DOHH2 (cell line): ENCODE measurements around the gene GLRA3.

Experiments
- H3F3A ChIP-seq: fragments of 200-600 bp; sonication (generic), shearing (Covaris generic); 2 replicates; pipeline ENCODE4 v1.6.0; 2016; ENCODE audit warnings: antibody characterized with exemption, mild to moderate bottlenecking; ENCODE audit not compliant: control insufficient read depth, insufficient read depth
- H3K27ac ChIP-seq: fragments of 200-600 bp; sonication (generic); 2 replicates; pipeline ENCODE4 v1.5.1; 2014; ENCODE audit warnings: low read depth, mild to moderate bottlenecking, low read length, moderate library complexity
- H3K27me3 ChIP-seq: fragments of 200-600 bp; sonication (generic); 2 replicates; pipeline ENCODE4 v1.6.1; 2014; ENCODE audit warnings: mild to moderate bottlenecking, low read length, mixed read lengths; ENCODE audit not compliant: control insufficient read depth
- H3K36me3 ChIP-seq: fragments of 200-600 bp; sonication (generic); 2 replicates; pipeline ENCODE4 v1.6.1; 2014; ENCODE audit warnings: mild to moderate bottlenecking, low read length, moderate library complexity, mixed read lengths; ENCODE audit not compliant: control insufficient read depth
- H3K4me1 ChIP-seq: fragments of 200-600 bp; sonication (generic); 2 replicates; pipeline ENCODE4 v1.6.1; 2014; ENCODE audit warnings: mild to moderate bottlenecking, low read length, mixed read lengths; ENCODE audit not compliant: control insufficient read depth
- H3K4me2 ChIP-seq: fragments of 200-600 bp; sonication (generic); 2 replicates; pipeline ENCODE4 v1.6.0; 2014; ENCODE audit warnings: mild to moderate bottlenecking, low read length, moderate library complexity
- H3K4me3 ChIP-seq: fragments of 200-600 bp; sonication (generic); 2 replicates; pipeline ENCODE4 v1.5.1; 2014; ENCODE audit warnings: mild to moderate bottlenecking, low read length, mixed read lengths
- H3K79me2 ChIP-seq: fragments of 200-600 bp; sonication (generic); 2 replicates; pipeline ENCODE4 v1.6.1; 2014; ENCODE audit warnings: mild to moderate bottlenecking, low read length, mixed read lengths; ENCODE audit not compliant: control insufficient read depth
- H3K9me2 ChIP-seq: fragments of 200-600 bp; sonication (generic); replicated peaks from 2 replicates; pipeline ENCODE4 v1.6.1; 2014; ENCODE audit warnings: mild to moderate bottlenecking, low read length, mixed read lengths; ENCODE audit not compliant: control insufficient read depth
- H3K9me3 ChIP-seq: fragments of 200-600 bp; sonication (generic); 2 replicates; pipeline ENCODE4 v1.6.1; 2014; ENCODE audit warnings: antibody characterized with exemption, low read length, mixed read lengths; ENCODE audit not compliant: control insufficient read depth, insufficient read depth
- H4K20me1 ChIP-seq: fragments of 200-600 bp; sonication (generic); 2 replicates; pipeline ENCODE4 v1.6.0; 2014; ENCODE audit warnings: low read depth, mild to moderate bottlenecking, antibody characterized with exemption, low read length, moderate library complexity; ENCODE audit not compliant: control insufficient read depth, insufficient read depth
- EZH2phosphoT487 ChIP-seq: fragments of 200-600 bp; sonication (generic); IDR thresholded peaks from 2 replicates; pipeline ENCODE4 v1.6.1; 2017; ENCODE audit warnings: borderline replicate concordance, mild to moderate bottlenecking, antibody characterized with exemption, low read length, moderate library complexity, mixed read lengths
- TF ChIP-seq, protein P1 (sequence below): fragments of 200-600 bp; sonication (generic); IDR thresholded peaks from one replicate; pipeline ENCODE4 v1.5.1; 2014; ENCODE audit warnings: antibody characterized with exemption, mild to moderate bottlenecking, low read depth, low read length; ENCODE audit not compliant: poor library complexity, severe bottlenecking

The GLRA3 gene

DNA sequence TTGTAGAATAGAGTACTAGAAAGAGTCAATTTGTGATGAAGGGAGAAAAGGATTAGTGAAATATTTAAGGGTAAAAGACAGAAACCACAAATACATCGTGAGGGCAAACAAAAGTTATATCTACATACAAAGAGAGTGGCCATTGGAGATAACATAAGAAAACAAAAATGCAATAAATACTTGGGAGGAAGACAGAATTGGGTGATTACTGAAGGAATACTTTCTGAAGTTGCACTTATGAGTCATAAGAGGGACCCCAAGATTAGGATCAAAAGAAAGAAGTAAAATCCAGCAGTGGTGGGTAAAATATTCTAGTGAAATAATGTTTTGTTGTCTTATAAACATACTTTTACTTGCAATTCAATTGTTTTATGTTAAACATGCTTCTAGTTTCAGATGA lies 53.7 kb downstream of the GLRA3 start:
- H3K36me3 ChIP-seq, result no peaks in the 10 kb centered on the region
- H3K79me2 ChIP-seq, result no peaks in the 10 kb centered on the region
- H3K27me3 ChIP-seq, result no peaks in the 10 kb centered on the region
- no peak for TF ChIP-seq EZH2phosphoT487
- TF ChIP-seq, protein P1, sequence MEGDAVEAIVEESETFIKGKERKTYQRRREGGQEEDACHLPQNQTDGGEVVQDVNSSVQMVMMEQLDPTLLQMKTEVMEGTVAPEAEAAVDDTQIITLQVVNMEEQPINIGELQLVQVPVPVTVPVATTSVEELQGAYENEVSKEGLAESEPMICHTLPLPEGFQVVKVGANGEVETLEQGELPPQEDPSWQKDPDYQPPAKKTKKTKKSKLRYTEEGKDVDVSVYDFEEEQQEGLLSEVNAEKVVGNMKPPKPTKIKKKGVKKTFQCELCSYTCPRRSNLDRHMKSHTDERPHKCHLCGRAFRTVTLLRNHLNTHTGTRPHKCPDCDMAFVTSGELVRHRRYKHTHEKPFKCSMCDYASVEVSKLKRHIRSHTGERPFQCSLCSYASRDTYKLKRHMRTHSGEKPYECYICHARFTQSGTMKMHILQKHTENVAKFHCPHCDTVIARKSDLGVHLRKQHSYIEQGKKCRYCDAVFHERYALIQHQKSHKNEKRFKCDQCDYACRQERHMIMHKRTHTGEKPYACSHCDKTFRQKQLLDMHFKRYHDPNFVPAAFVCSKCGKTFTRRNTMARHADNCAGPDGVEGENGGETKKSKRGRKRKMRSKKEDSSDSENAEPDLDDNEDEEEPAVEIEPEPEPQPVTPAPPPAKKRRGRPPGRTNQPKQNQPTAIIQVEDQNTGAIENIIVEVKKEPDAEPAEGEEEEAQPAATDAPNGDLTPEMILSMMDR, result no peak
- no peaks in the 10 kb centered on the region for H3K4me1 ChIP-seq
- no peak overlapping the region for H3K27ac ChIP-seq
- no peaks in the 10 kb centered on the region for H3K9me3 ChIP-seq
- no peaks in the 10 kb centered on the region for H3K9me2 ChIP-seq
- H4K20me1 ChIP-seq, result no peaks in the 10 kb centered on the region
- no peak overlapping the region for H3K4me3 ChIP-seq
- H3F3A ChIP-seq, result no peaks in the 10 kb centered on the region
- H3K4me2 ChIP-seq, result no peak overlapping the region

DNA sequence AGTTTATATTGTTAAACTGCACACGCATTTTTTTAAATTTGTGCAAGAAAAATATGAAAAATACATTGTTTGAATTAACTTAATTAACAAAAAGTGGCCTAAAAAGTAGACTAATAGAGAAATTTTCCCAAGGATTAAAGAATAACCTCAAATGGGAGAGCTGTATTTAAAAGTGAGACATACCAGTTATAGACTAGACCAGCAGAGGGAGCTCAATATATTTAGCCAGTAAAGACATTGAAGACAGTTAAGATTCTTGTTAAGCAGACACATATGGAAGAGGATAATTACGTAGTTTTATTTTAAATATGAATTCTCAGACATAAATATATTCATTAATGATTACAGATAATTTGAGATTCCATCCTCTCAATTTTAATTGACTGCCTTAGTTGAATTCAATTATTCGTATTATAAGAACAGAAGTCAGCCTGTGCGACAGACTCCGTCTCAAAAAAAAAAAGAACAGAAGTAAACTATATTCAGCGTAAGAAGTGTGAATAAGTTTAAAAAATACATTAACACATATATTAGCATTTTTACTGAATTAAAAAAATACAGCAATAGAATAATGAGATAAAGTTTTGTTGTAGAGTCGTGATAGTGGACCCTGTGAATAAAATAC lies 64.8 kb downstream of the GLRA3 start:
- Histone ChIP-seq H3F3A (no peaks in the 10 kb centered on the region), H3K9me2 (no peaks in the 10 kb centered on the region), H3K27me3 (no peaks in the 10 kb centered on the region), H3K4me2 (no peak overlapping the region), H3K9me3 (no peaks in the 10 kb centered on the region), H3K36me3 (no peaks in the 10 kb centered on the region), H4K20me1 (no peaks in the 10 kb centered on the region), H3K4me1 (no peaks in the 10 kb centered on the region), H3K79me2 (no peaks in the 10 kb centered on the region), H3K27ac (no peak overlapping the region), H3K4me3 (no peak overlapping the region)
- no peak for TF ChIP-seq EZH2phosphoT487
- TF ChIP-seq, protein P1, result peak; percentile 67

DNA sequence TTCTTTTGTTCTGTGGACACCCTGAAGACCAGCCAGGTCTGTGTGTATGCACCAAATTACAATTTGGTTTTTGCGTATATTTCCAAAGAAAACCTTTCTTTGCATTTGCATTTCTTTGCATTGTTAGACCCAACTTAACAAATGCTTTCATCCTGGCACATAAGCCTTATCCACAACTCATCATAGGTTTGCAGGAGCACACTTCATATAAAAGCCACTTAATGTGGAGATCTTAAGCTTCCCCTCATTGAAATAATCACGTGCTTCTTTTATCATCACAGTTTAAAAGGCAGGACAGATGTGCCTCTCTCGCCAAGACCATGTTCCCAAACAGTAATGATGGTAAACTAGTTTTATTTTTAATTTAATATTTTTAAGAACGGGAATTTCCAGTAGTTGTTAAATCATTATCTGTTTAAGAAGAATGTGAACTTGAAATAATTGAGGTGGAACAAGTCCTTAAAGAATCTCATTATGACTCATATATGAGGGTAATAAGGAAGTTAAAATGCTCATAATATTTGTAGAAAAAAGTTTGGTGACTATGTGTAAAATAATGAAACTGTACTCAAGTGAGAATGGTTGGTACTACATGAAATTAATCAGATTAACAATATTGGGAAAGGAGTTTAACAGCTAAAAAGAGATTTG lies 65.5 kb downstream of the GLRA3 start:
- H3K9me3 ChIP-seq, result no peaks in the 10 kb centered on the region
- no peaks in the 10 kb centered on the region for H3K79me2 ChIP-seq
- H3K27ac ChIP-seq, result no peak overlapping the region
- no peaks in the 10 kb centered on the region for H3K9me2 ChIP-seq
- no peaks in the 10 kb centered on the region for H3K4me1 ChIP-seq
- H3K4me2 ChIP-seq, result no peak overlapping the region
- no peak overlapping the region for H3K4me3 ChIP-seq
- no peaks in the 10 kb centered on the region for H3K36me3 ChIP-seq
- TF ChIP-seq, protein P1, result no peak
- no peak for TF ChIP-seq EZH2phosphoT487
- no peaks in the 10 kb centered on the region for H3K27me3 ChIP-seq
- no peaks in the 10 kb centered on the region for H3F3A ChIP-seq
- no peaks in the 10 kb centered on the region for H4K20me1 ChIP-seq
